Measurements from ENCODE around the gene DPT.

The DPT gene

DNA sequence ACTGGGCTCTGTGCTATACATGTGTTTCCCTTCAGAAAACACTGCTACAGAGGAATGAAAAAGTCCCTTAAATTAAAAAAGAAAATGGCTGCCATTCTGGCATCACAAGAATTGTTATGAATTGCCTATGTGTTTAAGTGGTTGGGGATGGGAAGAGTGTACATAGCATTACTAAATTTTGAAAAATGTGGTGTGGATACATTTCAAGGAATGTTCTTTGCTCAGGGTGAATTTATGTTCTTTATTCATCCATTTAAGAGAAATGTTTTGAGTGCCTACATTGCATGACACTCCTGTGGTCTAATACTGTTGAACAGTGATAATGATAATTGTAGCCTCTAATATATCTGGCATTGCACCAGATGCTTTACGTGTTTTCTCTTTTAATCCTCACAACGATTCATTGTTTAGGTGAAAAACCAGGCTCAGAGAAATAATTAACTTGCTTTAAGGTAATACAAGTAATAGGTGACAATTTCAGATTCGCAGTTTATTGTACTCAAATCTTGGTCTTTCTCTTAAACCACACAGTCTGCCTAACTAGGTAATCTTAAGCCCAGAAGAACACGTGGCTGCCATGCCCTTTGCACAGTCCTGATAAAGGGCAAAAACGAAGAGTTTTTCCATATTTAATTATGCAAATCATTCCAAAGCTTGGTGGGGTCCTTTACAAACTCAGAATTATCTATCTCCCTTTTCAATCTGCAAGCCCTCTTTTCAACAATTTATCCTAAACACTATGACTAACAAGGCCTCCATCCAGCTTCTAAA lies 31.5 kb downstream of the DPT start:
- DNase-seq = no peak

DNA sequence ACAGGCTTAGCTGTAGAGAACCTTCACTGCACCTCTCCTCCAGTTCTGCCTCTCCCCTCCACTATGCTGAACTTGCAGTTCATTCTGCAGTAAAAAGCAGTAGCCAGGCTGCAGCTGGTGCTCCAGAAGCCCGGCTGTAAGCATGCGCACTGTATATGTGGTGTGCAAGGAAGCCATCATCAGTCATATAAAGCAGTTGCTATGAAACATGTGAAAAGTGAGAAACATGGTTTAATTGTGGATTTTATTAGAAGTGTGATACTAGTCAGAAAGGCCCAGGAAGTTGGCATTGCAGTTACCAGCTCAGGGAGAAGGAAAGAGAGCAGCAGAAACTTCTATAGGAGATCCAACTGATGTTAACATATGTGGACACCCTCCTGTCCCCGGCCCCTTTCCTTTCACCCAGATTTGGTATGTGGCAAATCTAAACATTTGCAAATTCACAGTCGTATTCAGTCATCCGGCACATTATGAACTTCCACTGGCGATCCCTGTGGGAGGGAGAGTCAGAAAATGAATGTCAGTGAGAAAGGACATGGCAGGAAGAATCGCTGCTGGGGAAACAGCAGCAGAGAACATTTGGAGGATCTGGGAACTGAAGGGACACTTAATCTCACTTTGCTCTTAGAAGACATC lies 32.8 kb downstream of the DPT start:
- DNase-seq = no peak

DNA sequence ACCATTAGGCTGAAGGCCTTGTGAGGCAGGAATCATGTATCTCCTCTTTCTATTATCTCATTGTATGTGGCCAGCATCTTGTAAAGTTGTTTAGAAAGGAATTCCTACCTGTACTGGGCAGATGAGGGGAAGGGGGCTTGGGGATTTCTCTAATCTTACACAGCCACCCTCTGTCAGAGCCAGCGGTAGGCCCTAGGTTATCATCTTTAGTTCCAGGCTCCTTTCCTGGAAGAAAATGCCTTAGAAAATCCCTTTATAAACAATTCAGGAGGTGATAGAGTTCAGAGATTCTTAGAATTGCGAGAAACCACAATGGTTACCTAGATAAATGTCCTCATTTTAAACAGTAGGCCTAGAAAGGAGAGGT lies 35.2 kb downstream of the DPT start:
- no peak for DNase-seq

DNA sequence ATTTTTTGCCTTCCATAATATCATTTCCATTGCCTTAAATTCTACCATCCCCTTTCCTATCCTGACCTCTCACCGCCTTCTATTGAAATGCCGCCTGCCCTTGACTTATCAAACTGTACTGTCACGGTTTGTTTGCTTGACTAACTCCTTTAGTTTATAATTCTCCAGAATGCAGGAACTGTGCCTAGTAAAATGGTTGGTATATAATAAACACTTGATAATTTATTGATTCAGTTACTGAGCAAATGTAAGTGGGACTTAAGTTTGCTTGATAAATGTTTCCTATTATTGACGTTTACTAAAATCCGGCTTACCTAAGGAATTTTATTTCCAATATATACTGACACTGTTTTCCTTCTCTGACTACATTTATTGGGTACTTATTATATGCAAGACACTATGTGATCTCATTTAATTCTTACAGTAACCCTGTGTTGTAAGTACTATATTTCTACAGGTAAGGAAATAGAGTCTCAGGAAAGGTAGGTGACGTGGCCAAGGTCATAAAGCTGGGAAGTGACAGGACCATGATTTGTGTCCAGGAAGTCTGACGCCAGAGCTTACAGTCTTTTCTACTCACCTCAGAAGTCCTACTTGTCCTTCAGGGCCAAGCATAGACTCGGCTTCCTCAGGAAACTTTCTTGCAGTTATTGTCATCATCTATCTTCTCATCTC lies 35.7 kb downstream of the DPT start:
- no peak for DNase-seq

DNA sequence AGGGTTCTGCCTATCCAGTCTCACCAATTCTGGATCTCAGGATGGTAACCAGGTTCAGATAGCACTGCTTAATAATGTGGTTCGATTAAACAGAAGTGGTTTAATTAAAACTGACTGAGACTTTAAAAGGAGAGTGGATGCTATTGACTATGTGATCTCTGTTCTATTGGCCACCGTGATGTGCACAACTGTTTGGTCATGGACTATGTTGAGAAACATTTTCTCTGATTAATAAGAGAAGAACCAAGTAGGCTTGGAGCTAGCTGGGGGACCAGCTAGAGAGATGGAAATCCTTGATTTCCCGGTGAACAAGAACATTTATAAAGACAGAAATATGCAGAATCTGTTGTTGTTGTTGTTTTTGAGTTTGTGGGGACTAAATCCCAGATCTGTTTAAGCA lies 36.5 kb downstream of the DPT start:
- DNase-seq = no peak

DNA sequence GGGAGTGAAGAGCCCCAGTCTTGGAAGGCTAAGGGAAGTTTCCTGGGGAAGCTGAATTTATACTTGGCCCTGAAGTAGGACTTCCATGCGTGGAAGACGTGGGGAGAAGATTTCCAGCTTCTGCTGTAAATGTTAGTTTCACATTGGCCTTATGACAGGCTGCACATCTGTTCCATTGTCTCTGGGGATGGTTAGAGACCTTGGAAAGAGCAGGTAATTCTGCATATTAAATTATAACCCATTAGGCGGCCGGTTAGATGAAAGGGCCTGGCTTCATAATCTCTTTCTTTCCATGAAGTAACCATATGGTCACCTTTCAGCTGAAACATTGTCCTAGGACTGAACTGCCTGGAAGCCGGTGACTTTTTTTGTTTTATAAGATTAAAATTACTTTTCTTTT lies 37.5 kb downstream of the DPT start:
- DNase-seq = no peak

DNA sequence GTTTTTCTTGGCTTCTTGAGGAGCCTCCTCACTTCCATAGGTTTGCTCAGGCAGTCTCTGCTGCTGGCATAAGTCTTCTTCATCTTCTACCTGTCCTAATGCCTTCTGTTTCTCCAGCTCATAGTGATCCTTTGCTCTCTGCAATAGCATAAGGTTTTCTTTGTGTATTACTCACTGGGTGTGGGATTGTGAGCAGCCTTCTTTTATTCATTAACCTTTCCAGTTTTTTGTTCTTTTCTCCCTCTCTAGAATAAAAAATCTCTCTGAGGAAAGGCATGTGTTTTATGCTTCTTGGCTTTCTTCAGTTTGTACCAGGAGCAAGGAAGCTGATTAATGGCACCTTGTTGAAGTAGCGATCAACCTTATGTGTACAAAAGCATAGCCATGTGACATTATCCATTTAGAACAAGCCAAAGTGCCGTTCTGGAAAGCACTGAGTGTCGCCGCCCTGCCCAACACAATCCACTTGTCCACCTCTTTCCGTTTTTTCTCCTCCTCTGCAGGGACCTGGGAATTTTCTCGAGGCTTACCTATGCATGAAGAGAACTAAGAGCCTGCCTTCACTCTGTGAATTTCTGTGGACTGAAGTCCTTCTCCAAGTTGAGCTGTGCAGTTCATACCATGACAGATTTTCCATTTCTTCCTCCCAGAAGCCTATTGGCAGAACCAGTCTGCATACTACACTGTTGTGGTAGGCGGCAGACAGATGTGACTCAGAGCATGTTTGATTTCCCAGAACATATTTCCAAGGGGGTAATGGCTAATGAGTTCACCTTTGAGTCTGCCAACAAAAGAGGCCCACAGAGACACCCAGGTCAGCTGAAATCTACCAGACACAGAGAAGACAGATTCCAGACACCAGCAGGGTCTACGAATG lies 39.0 kb downstream of the DPT start:
- DNase-seq = no peak

DNA sequence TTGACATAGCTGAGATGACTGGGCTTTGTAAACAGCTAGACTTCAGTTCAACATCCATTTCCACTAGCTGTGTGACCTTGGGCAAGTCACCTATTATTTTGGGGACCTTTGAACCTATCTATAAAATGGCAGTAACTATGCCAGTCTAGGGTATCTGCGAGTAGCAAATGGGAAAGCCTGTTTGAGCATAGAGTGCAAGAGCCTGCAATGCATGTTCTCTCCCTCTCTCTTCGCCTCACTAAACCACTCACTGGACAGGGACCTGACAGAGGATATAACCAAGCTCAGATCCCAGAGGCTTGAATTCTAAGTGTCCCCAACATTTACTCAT lies 39.7 kb downstream of the DPT start:
- DNase-seq = no peak

DNA sequence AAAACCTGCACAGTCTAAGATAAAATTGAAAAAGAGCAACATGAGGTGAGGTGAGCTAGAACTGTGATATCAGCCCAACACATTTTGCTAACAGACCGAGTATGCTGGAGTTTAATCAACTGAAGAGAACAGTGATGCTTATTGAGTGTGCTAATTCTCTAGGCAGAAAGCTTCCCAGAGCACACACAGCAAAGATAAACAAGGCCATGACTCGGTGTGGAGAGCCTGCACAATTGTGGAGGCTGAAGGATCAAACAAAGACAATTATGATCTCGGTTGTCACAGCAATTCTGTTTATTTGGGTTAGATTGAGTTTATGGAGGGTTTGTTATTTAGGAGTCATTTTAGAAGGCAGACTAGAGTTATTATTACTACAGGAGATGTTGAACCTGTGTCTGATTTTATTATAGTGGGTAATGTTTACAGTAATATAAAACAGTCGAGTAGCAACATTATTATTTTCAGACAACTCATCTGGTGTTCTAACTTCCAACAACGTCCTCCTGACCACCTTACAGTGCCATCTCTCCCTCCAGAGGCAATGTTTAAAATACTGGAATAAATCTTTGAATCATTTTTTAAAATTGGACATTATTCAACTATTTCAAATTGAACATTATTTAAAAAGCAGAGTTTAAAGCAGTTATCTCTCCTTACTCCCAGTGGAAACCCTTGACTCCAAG lies 40.2 kb downstream of the DPT start:
- DNase-seq = no peak

DNA sequence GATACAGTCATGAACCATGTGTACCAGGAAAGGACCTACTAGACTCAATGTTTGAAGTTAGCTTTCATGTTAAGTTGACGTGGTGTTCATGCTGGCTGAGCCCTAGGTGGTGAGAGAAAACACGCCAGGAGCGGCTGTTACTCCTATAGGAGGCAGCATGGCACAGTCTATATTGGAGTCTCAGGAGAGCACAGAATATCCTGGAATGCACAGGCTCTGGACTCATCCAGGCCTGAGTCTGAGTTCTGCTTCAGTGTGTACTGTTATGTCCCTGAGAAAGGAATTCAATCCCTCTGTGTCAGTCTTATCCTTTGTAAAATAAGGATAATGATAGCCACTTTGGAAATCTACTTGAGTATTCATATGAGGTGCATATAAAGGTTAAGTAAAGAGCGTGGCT lies 41.2 kb downstream of the DPT start:
- no peak for DNase-seq

DNA sequence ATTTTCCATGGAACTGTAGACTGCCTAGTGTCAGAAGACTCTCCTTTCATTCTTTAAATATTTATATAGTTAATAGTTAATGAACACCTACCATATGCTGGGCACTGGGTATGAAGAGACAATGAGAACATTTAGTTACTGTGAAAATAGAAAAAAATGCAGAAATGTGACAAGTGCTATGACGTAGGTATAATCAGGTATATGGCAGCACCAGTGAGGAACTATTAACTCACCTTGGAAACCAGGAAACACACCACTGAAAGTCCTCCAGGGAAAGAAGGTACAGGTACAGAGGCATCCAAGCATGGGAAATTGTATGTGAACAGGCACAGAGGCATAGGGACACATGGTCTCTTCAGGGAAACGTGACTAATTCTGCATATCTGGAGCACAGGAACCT lies 42.3 kb downstream of the DPT start:
- DNase-seq = no peak

DNA sequence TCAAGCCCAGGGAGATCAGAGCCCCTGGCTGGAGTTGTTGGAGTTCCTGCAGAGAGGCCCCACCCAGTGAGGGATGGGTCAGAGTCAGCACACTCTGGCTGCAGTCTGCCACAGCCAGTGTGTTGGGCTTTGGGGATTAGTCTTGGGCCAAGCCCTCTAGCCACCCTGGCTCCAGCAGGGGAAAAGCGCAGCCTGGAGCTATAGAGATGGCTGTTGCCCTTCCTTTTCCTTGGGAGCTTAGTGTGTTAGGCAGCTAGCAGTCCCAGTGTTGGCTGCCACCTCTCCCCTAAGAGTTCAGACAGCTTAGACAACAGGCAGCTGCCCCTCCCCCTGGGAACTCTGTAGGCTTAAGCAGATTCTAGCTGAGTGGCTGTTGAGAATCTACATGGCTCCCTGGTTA lies 45.1 kb downstream of the DPT start:
- no peak for DNase-seq

DNA sequence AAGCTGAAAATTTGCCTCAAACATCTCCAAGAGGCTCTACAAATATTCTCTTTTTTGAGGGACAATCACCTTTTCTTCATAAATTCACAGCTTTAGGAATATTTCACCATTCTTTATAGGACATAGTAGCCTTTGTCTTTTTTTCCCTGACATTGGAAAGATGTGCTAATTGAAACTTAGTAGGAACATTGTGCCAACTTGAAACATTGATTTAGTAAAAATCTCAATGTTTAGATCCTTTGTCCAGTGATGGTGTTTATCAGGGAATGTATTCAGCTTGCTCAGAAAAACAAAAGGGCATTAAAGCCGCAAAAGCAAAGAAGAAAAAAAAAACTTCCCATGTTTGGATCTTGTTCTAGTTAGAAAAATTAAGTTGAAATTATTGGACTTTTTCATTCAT lies 52.1 kb downstream of the DPT start:
- DNase-seq = no peak

DNA sequence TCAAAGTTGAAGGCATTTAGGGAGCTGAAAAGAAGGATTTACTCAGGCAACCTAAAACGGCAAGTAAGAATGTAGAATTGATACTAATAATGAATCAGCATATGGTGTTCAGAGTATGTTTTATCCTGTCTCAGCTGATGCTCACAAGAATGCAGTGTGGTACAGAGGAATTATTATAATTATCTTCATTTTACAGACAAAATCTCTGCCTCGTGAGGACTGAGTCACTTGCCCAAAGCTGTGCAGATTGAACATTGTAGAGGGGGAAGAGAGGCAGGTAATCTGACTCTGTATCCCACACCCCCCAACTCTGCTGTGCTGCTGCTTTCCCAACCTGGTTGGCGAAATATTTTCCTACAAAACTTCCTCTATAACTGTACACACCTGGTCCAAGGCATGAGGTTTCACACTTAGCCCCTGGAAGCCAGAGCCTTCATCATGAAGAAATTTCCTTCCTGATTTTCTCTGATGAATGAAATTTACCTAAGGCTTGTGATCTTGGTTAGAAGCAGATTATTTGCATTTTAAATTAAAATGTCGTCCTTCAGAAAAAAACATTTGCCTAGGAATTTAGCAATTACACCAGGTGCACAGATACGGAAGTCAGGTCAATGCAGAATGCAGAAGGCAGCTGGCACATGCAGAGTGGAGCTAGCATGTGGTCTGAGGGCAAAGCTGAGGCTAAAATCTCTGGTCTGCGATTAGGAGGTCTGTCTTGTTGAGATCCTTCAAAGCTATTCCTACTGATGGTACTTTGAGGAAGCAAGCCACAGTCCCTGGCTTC lies 52.8 kb downstream of the DPT start:
- no peak for DNase-seq

DNA sequence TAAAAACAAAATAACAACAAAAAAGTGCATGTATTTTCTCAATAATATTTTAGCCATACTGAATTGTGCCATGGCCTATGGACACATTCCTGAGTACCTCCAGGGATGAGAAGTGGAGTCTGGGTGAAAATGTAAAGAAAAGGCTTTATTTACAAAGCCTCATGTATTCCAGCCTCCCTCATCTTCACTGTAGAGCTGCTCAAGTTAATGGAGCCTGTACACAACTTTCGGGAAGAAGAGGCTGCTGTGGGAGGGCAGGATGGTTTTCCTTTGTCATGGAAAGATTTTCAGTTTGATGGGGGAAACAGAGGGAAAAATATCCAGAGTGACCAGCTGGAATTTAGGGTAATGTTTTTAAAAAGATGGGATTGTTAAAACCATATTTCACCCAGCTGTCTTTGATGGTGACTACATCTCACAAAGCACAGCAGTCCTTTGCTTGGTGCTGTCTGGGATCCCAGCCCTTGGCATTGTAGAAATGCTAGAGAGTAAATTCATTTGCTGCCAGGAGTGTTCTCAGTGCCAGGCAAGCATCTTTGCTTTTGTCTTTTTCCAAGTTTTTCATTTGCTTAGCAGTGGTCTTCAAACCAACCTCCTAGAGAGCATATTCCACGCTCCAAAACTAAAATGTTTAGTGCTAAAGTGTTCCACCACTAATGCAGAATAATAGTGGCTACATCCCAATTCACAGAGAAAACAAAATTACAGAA lies 54.9 kb downstream of the DPT start:
- DNase-seq = no peak

DNA sequence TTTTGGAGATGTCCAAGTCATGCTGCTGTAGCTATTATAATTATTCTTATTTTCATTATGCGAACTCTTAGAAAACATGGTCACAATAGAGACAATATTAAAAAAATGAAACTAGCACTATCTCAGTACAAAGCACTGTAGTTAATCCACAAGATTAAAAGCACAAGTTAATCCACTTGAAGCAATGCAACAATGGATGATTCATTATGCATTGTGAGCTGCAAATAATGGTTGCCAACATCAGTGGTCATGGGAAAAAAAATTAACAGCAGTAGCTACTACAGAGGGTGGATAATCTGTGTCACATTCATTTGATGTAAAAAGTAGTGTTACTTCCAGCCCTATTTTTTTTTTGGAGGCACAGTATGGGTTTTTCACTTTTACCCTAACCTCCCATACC lies 56.7 kb downstream of the DPT start:
- no peak for DNase-seq

DNA sequence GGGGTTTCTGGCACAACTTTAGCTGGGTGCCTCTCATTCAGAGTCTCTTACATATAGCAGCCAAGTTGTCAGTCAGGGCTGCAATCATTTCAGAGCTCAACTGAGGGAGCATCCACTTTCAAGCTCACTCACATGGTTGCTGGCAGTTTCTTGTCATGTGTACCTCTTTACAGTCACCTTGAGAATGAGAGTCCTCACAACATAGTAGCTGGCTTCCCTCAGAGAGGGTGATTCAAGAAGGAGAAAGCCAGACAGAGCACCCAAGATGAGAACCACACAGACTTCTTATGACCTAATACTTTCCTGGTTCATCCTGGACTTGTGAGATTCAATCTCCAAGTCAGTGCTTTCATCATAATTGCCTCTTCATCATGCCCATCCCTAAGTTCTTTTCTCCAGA lies 57.2 kb downstream of the DPT start:
- no peak for DNase-seq

DNA sequence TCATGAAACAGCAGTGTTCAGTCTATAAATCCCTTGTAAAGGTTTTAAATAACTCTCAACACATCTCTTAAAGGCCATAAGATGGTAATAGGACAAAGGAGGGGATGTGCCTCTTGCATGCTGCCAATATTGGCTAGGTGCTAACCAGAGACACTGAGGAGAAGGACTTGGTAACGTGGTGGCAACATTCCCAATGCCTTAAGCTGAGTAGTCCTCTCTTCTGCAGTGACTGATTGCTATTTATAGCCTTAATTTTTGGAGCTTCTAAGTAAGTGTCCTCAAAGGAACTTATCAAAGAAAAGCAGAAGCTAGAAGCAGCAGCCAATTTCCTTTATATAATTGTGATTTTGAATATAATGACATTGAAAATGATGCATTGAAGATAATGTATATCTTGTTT lies 63.0 kb downstream of the DPT start:
- no peak for DNase-seq

DNA sequence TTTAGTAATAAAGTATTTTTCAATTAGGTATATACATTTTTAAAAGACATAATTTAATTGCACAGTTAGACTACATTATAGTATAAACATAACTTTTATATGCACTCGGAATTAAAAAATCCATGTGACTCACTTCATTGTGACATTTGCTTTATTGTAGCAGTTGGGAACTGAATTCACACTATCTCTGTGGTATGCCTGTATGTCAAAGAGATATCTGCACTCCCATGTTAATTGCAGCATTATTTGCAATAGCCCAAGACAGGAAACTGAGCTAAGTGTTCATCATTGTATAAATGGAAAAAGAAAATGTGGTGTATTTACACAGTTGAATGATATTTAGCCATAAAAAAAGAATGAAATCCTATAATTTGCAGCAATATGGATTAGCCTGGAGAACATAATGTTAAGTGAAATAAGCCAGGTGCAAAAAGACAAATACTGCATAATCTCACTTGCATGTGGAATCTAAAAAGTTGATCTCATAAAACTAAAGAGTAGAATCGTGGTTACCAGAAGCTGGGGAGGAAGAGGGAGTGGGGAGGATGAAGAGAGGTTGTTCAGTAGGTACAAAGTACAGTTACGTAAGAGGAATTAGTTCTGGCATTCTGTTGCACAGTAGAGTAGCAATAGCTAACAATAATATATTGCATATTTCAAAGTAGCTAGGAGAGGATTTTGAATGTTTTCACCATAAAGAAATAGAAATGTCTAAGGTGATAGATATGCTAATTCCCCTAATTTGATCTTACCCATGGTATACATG lies 64.8 kb downstream of the DPT start:
- no peak for DNase-seq

DNA sequence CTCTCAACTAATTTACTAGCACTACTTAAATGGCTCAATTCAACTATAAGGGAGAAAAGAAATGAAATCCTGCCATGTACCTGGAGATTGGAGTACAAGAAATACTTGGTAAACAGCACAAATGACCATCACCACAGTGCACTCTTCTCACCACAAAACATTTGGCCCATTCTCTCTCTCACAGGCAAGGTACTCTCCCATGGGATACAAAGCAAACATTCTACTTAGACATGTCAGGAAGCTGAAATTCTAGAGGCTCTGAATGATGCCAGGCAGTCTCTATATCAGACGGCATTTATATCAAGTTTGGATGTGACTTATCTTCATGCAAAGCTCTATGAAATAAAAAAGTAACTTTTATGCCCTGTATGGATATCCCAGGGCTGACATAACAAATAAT lies 72.5 kb downstream of the DPT start:
- DNase-seq = no peak

Data from activated CD8-positive, alpha-beta memory T cell treated with anti-CD3 and anti-CD28 coated beads, Interleukin-2, amount 50 U/mL, for 4 hours (primary cell).